ENCODE measurements around the gene C1S.
"Not testable (repeated sequence)": the region's sequence is repeated elsewhere in the genome, so short reads cannot be mapped to it uniquely, and the experiment has no call there.

Gene C1S

GRCh38 chr12:7023114-7023513, 37.4 kb upstream of the C1S start:
- Histone ChIP-seq H3K4me1 (ENCODE audit: control insufficient read depth, insufficient read depth, low read length) (peaks cover 3% of the 10 kb centered on the region), H3K27me3 (ENCODE audit: control insufficient read depth in 1 of 2, insufficient read depth in 2 of 2, low read length in 2 of 2) (no peaks in the 10 kb centered on the region), H3K27ac (ENCODE audit: low read length) (no peak overlapping the region), H3K4me3 (ENCODE audit: low read length in 2 of 2) (no peak overlapping the region), H3K36me3 (ENCODE audit: control insufficient read depth in 2 of 2, insufficient read depth in 2 of 2, low read length in 2 of 2) (no peaks in the 10 kb centered on the region), H3K9me3 (ENCODE audit: control insufficient read depth in 2 of 2, low read length in 2 of 2) (no peaks in the 10 kb centered on the region), H3K9ac (ENCODE audit: low read length in 2 of 2) (no peak overlapping the region)

GRCh38 chr12:7026854-7027253, 33.7 kb upstream of the C1S start:
- no peaks in the 10 kb centered on the region for H3K27me3 ChIP-seq (ENCODE audit: control insufficient read depth in 1 of 2, insufficient read depth in 2 of 2, low read length in 2 of 2)
- H3K4me1 ChIP-seq (ENCODE audit: control insufficient read depth, insufficient read depth, low read length), result no peaks in the 10 kb centered on the region
- no peak overlapping the region for H3K4me3 ChIP-seq (ENCODE audit: low read length in 2 of 2)
- H3K27ac ChIP-seq (ENCODE audit: low read length), result no peak overlapping the region
- H3K36me3 ChIP-seq (ENCODE audit: control insufficient read depth in 2 of 2, insufficient read depth in 2 of 2, low read length in 2 of 2), result no peaks in the 10 kb centered on the region
- H3K9me3 ChIP-seq (ENCODE audit: control insufficient read depth in 2 of 2, low read length in 2 of 2), result no peaks in the 10 kb centered on the region
- H3K9ac ChIP-seq (ENCODE audit: low read length in 2 of 2), result no peak overlapping the region

- Histone ChIP-seq H3K4me1 (ENCODE audit: control insufficient read depth, insufficient read depth, low read length) (no peaks in the 10 kb centered on the region), H3K27me3 (ENCODE audit: control insufficient read depth in 1 of 2, insufficient read depth in 2 of 2, low read length in 2 of 2) (peaks cover 0 to 2% of the 10 kb centered on the region in 2 donors), H3K36me3 (ENCODE audit: control insufficient read depth in 2 of 2, insufficient read depth in 2 of 2, low read length in 2 of 2) (no peaks in the 10 kb centered on the region), H3K9me3 (ENCODE audit: control insufficient read depth in 2 of 2, low read length in 2 of 2) (no peaks in the 10 kb centered on the region), H3K27ac (ENCODE audit: low read length) (no peak overlapping the region), H3K4me3 (ENCODE audit: low read length in 2 of 2) (no peak overlapping the region), H3K9ac (ENCODE audit: low read length in 2 of 2) (no peak overlapping the region)
Observed at GRCh38 chr12:7031306-7031705, 29.2 kb upstream of the C1S start.

GRCh38 chr12:7032990-7033389, 27.5 kb upstream of the C1S start:
- H3K27ac ChIP-seq (ENCODE audit: low read length), result no peak overlapping the region
- no peaks in the 10 kb centered on the region for H3K9me3 ChIP-seq (ENCODE audit: control insufficient read depth in 2 of 2, low read length in 2 of 2)
- H3K9ac ChIP-seq (ENCODE audit: low read length in 2 of 2), result no peak overlapping the region

GRCh38 chr12:7034464-7034863, 26.1 kb upstream of the C1S start:
- Histone ChIP-seq H3K4me1 (ENCODE audit: control insufficient read depth, insufficient read depth, low read length) (no peaks in the 10 kb centered on the region), H3K27me3 (ENCODE audit: control insufficient read depth in 1 of 2, insufficient read depth in 2 of 2, low read length in 2 of 2) (peaks cover 0 to 2% of the 10 kb centered on the region in 2 donors), H3K9me3 (ENCODE audit: control insufficient read depth in 2 of 2, low read length in 2 of 2) (no peaks in the 10 kb centered on the region), H3K27ac (ENCODE audit: low read length) (no peak overlapping the region), H3K4me3 (ENCODE audit: low read length in 2 of 2) (no peak overlapping the region), H3K9ac (ENCODE audit: low read length in 2 of 2) (no peak overlapping the region), H3K36me3 (ENCODE audit: control insufficient read depth in 2 of 2, insufficient read depth in 2 of 2, low read length in 2 of 2) (no peaks in the 10 kb centered on the region)

More at GRCh38 chr12:7032990-7033389, 27.5 kb upstream of the C1S start:
- H3K36me3 ChIP-seq (ENCODE audit: control insufficient read depth in 2 of 2, insufficient read depth in 2 of 2, low read length in 2 of 2), result no peaks in the 10 kb centered on the region
- no peaks in the 10 kb centered on the region for H3K4me1 ChIP-seq (ENCODE audit: control insufficient read depth, insufficient read depth, low read length)
- no peak overlapping the region for H3K4me3 ChIP-seq (ENCODE audit: low read length in 2 of 2)
- H3K27me3 ChIP-seq (ENCODE audit: control insufficient read depth in 1 of 2, insufficient read depth in 2 of 2, low read length in 2 of 2), result peaks cover 0 to 2% of the 10 kb centered on the region in 2 donors

GRCh38 chr12:7035463-7035862, 25.1 kb upstream of the C1S start:
- Histone ChIP-seq H3K36me3 (ENCODE audit: control insufficient read depth in 2 of 2, insufficient read depth in 2 of 2, low read length in 2 of 2) (no peaks in the 10 kb centered on the region), H3K27me3 (ENCODE audit: control insufficient read depth in 1 of 2, insufficient read depth in 2 of 2, low read length in 2 of 2) (peaks cover 0 to 2% of the 10 kb centered on the region in 2 donors), H3K9ac (ENCODE audit: low read length in 2 of 2) (no peak overlapping the region), H3K4me1 (ENCODE audit: control insufficient read depth, insufficient read depth, low read length) (no peaks in the 10 kb centered on the region), H3K9me3 (ENCODE audit: control insufficient read depth in 2 of 2, low read length in 2 of 2) (no peaks in the 10 kb centered on the region), H3K27ac (ENCODE audit: low read length) (no peak overlapping the region), H3K4me3 (ENCODE audit: low read length in 2 of 2) (no peak overlapping the region)

GRCh38 chr12:7037411-7037810, 23.1 kb upstream of the C1S start:
- not testable (repeated sequence) for H3K9me3 ChIP-seq (ENCODE audit: control insufficient read depth in 2 of 2, low read length in 2 of 2); H3K27me3 ChIP-seq (ENCODE audit: control insufficient read depth in 1 of 2, insufficient read depth in 2 of 2, low read length in 2 of 2); H3K27ac ChIP-seq (ENCODE audit: low read length); H3K36me3 ChIP-seq (ENCODE audit: control insufficient read depth in 2 of 2, insufficient read depth in 2 of 2, low read length in 2 of 2); H3K4me3 ChIP-seq (ENCODE audit: low read length in 2 of 2); H3K4me1 ChIP-seq (ENCODE audit: control insufficient read depth, insufficient read depth, low read length); H3K9ac ChIP-seq (ENCODE audit: low read length in 2 of 2)

- no peak overlapping the region for H3K9ac ChIP-seq (ENCODE audit: low read length in 2 of 2)
- no peaks in the 10 kb centered on the region for H3K36me3 ChIP-seq (ENCODE audit: control insufficient read depth in 2 of 2, insufficient read depth in 2 of 2, low read length in 2 of 2)
- no peak overlapping the region for H3K27ac ChIP-seq (ENCODE audit: low read length)
- peaks cover 0 to 2% of the 10 kb centered on the region in 2 donors for H3K27me3 ChIP-seq (ENCODE audit: control insufficient read depth in 1 of 2, insufficient read depth in 2 of 2, low read length in 2 of 2)
- no peak overlapping the region for H3K4me3 ChIP-seq (ENCODE audit: low read length in 2 of 2)
- no peaks in the 10 kb centered on the region for H3K9me3 ChIP-seq (ENCODE audit: control insufficient read depth in 2 of 2, low read length in 2 of 2)
- no peaks in the 10 kb centered on the region for H3K4me1 ChIP-seq (ENCODE audit: control insufficient read depth, insufficient read depth, low read length)
Observed at GRCh38 chr12:7038591-7038990, 21.9 kb upstream of the C1S start.

- Histone ChIP-seq H3K4me1 (ENCODE audit: control insufficient read depth, insufficient read depth, low read length) (no peaks in the 10 kb centered on the region), H3K9me3 (ENCODE audit: control insufficient read depth in 2 of 2, low read length in 2 of 2) (no peaks in the 10 kb centered on the region), H3K9ac (ENCODE audit: low read length in 2 of 2) (no peak overlapping the region), H3K27me3 (ENCODE audit: control insufficient read depth in 1 of 2, insufficient read depth in 2 of 2, low read length in 2 of 2) (no peaks in the 10 kb centered on the region), H3K27ac (ENCODE audit: low read length) (no peak overlapping the region), H3K4me3 (ENCODE audit: low read length in 2 of 2) (no peak overlapping the region), H3K36me3 (ENCODE audit: control insufficient read depth in 2 of 2, insufficient read depth in 2 of 2, low read length in 2 of 2) (no peaks in the 10 kb centered on the region)
Observed at GRCh38 chr12:7039403-7039802, 21.1 kb upstream of the C1S start.

- no peaks in the 10 kb centered on the region for H3K36me3 ChIP-seq (ENCODE audit: control insufficient read depth in 2 of 2, insufficient read depth in 2 of 2, low read length in 2 of 2)
- no peak overlapping the region for H3K4me3 ChIP-seq (ENCODE audit: low read length in 2 of 2)
- no peak overlapping the region for H3K27ac ChIP-seq (ENCODE audit: low read length)
- no peaks in the 10 kb centered on the region for H3K27me3 ChIP-seq (ENCODE audit: control insufficient read depth in 1 of 2, insufficient read depth in 2 of 2, low read length in 2 of 2)
- no peaks in the 10 kb centered on the region for H3K9me3 ChIP-seq (ENCODE audit: control insufficient read depth in 2 of 2, low read length in 2 of 2)
- no peaks in the 10 kb centered on the region for H3K4me1 ChIP-seq (ENCODE audit: control insufficient read depth, insufficient read depth, low read length)
- H3K9ac ChIP-seq (ENCODE audit: low read length in 2 of 2), result no peak overlapping the region
Observed at GRCh38 chr12:7042842-7043241, 17.7 kb upstream of the C1S start.

- Histone ChIP-seq H3K4me3 (ENCODE audit: low read length in 2 of 2) (no peak overlapping the region), H3K4me1 (ENCODE audit: control insufficient read depth, insufficient read depth, low read length) (no peaks in the 10 kb centered on the region), H3K36me3 (ENCODE audit: control insufficient read depth in 2 of 2, insufficient read depth in 2 of 2, low read length in 2 of 2) (no peaks in the 10 kb centered on the region), H3K27ac (ENCODE audit: low read length) (no peak overlapping the region), H3K9me3 (ENCODE audit: control insufficient read depth in 2 of 2, low read length in 2 of 2) (no peaks in the 10 kb centered on the region), H3K27me3 (ENCODE audit: control insufficient read depth in 1 of 2, insufficient read depth in 2 of 2, low read length in 2 of 2) (no peaks in the 10 kb centered on the region), H3K9ac (ENCODE audit: low read length in 2 of 2) (no peak overlapping the region)
Observed at GRCh38 chr12:7045913-7046312, 14.6 kb upstream of the C1S start.

All from stomach smooth muscle (tissue), 2 donors.